ENCODE results near the gene NOVA1.

- TF ChIP-seq CTCF (IDR thresholded peaks at IDR 0.05; ENCODE audit: low read depth, low read length, poor library complexity, severe bottlenecking) (no peak), EZH2phosphoT487 (IDR thresholded peaks at IDR 0.05; ENCODE audit: borderline replicate concordance, low read length) (no peak)
These were observed 3.7 kb downstream of the NOVA1 start for GRCh38 chr14:26594148-26594547.
